SJCRH30 (cell line): ENCODE data around the gene YY1. TPM values are rescaled to one million over a fixed set of nuclear protein-coding genes. Genes with fewer than 3 reads are reported as not detected.
A peak's percentile ranks its signal among the peaks of the same experiment; 100 is the strongest.
"Not testable (repeated sequence)": the region's sequence is repeated elsewhere in the genome, so short reads cannot be mapped to it uniquely, and the experiment has no call there.

Experiments
- DNase-seq, 2 experiments: peaks; one replicate each; pipeline ENCODE4 v3.0.0-alpha.2; 2015 to 2020
- H3K27ac ChIP-seq: fragments of 250-450 bp; sonication (Bioruptor Pico); 2 replicates; pipeline ENCODE4 v1.5.1; 2020; ENCODE audit warnings: mild to moderate bottlenecking, moderate library complexity
- H3K27me3 ChIP-seq: fragments of 250-450 bp; sonication (Bioruptor Pico); 2 replicates; pipeline ENCODE4 v1.5.1; 2020; ENCODE audit warnings: mild to moderate bottlenecking, moderate library complexity
- H3K36me3 ChIP-seq: fragments of 250-450 bp; sonication (Bioruptor Pico); 2 replicates; pipeline ENCODE4 v1.5.1; 2020; ENCODE audit warnings: mild to moderate bottlenecking, moderate library complexity
- H3K4me1 ChIP-seq: fragments of 250-450 bp; sonication (Bioruptor Pico); 2 replicates; pipeline ENCODE4 v1.5.1; 2020; ENCODE audit warnings: mild to moderate bottlenecking, moderate library complexity
- H3K4me3 ChIP-seq: fragments of 250-450 bp; sonication (Bioruptor Pico); 2 replicates; pipeline ENCODE4 v1.5.1; 2020; ENCODE audit warnings: mild to moderate bottlenecking, moderate library complexity
- H3K9me3 ChIP-seq: fragments of 250-450 bp; sonication (Bioruptor Pico); replicated peaks from 2 replicates; pipeline ENCODE4 v1.5.1; 2020; ENCODE audit warnings: mild to moderate bottlenecking, moderate library complexity
- total RNA-seq: library from RNA; depleted of rRNA; stranded (reverse); fragments of >200 nt; shearing (Covaris generic); gene quantifications from 2 replicates; pipeline ENCODE4 v1.2.3, GENCODE V29; 2014

The YY1 gene
- total RNA-seq, 1 experiment from 2014 or later = 60.9 TPM

DNA sequence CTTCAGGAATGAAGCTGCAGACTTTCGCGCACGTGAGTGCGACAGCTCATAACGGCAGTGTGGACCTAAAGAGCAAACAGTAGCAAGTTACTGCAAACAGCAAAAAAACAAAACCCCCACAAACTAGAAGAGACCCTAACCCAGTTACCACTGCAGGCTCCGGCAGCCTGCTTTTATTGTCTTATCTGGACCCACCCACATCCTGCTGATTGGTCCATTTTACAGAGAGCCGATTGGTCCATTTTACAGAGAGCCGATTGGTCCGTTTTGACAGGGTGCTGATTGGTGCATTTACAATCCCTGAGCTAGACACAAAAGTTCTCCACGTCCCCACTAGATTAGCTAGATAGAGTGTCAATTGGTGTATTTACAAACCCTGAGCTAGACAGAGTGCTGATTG lies 31.4 kb upstream of the YY1 start:
- not testable (repeated sequence) for H3K4me1 ChIP-seq, H3K4me3 ChIP-seq, H3K9me3 ChIP-seq, H3K27me3 ChIP-seq, H3K36me3 ChIP-seq, DNase-seq, H3K27ac ChIP-seq

DNA sequence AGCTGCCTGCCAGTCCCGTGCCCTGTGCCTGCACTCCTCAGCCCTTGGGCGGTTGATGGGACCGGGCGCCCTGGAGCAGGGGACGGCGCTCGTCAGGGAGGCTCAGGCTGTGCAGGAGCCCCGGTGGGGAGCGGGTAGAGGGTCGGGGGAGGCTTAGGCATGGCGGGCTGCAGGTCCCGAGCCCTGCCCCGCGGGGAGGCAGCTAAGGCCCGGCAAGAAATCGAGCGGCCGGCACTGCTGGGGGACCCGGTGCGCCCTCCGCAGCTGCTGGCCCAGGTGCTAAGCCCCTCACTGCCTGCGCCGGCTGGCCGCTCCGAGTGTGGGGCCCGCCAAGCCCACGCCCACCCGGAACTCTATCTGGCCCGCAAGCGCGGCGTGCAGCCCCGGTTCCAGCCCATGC lies 30.8 kb upstream of the YY1 start:
- H3K27ac ChIP-seq, H3K27me3 ChIP-seq, H3K9me3 ChIP-seq, H3K36me3 ChIP-seq, H3K4me1 ChIP-seq, H3K4me3 ChIP-seq, DNase-seq: not testable (repeated sequence)

DNA sequence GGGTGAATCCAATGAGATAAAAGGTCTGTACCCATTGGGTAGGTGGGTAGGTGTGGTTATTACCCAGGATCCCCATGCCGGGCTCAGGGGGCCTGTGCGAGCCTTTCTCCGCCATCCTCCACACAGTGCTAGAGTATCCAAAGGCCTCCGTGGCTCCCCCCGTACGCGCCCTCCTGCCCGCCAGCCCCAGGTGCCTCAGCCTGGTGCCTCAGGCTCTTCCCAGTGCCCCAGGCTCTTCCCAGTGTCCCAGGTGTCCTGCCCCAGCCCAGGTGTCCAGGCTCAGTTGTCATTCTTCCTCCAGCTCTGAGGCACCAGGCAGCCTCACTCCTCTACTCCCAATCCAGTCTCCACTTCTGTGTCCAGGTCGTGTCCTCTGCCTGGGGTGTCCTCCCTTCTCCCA lies 27.6 kb upstream of the YY1 start:
- DNase-seq = no peak
- Histone ChIP-seq H3K9me3 (no peaks in the 10 kb centered on the region), H3K4me3 (no peak overlapping the region), H3K4me1 (no peaks in the 10 kb centered on the region), H3K27ac (no peak overlapping the region), H3K36me3 (no peaks in the 10 kb centered on the region), H3K27me3 (no peaks in the 10 kb centered on the region)

DNA sequence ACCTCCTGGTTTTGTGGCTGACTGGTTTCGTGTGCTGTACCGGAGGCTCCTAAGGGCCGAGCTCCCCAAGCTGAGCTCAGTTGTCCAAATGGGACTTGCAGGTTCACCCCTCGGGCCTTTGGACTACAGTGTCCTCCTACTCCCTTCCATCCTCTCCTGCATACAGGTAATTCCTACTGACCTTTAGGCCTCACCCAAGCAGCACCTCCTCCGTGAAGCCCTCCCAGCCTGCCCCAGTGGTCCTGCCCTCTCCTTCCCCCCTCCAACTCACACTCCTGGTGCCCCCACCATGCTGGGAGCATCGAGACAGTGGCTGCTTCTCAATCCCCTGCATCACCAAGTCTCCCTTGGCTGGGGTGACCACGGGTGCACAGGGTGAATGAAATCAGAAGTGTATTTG lies 27.1 kb upstream of the YY1 start:
- no peaks in the 10 kb centered on the region for H3K4me1 ChIP-seq
- no peaks in the 10 kb centered on the region for H3K9me3 ChIP-seq
- H3K27me3 ChIP-seq = no peaks in the 10 kb centered on the region
- H3K36me3 ChIP-seq = no peaks in the 10 kb centered on the region
- no peak for DNase-seq
- no peak overlapping the region for H3K27ac ChIP-seq
- H3K4me3 ChIP-seq = no peak overlapping the region

DNA sequence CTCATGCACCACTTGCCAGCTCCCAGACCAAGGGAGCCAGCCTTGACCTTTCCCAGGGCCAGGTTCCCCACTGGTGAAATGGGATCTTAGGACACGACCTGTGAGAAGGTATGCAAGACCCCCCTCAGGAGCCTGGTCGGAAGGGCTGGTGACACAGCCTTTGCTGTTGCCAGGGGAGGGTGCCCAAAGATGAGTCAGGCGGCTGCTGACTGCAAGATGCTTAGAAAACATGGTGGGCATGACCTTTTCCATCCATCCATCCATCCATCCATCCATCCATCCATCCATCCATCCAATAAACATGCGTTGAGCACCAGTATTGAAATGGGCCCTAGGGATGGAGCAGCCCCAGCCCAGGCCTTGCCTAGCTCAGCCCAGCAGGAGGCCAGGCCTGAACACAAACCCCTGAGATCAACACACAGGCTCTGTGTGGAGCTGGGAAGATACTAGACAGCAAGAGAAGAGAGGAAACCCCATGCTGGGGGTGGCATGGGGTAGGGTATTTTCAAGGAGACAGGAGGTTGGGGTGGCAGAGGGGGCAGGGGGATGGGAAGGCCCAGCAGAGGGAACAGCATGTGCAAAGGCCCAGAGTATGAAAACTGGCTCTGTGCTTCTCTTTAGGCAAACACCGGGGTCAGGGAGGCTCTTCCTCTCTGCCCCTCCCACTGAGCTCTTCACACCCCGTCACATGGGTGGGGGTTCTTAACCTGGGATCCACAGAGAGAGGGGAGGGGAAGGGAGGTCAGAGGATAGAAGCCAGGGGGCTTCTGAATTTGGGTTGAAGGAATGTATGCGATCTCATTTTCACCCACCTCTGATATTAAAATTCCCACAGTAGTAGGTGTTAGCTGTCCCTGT lies 26.2 kb upstream of the YY1 start:
- DNase-seq = no peak
- no peak overlapping the region for H3K27ac ChIP-seq
- no peak overlapping the region for H3K4me3 ChIP-seq
- H3K4me1 ChIP-seq = no peaks in the 10 kb centered on the region
- no peaks in the 10 kb centered on the region for H3K36me3 ChIP-seq
- no peaks in the 10 kb centered on the region for H3K27me3 ChIP-seq
- no peaks in the 10 kb centered on the region for H3K9me3 ChIP-seq

DNA sequence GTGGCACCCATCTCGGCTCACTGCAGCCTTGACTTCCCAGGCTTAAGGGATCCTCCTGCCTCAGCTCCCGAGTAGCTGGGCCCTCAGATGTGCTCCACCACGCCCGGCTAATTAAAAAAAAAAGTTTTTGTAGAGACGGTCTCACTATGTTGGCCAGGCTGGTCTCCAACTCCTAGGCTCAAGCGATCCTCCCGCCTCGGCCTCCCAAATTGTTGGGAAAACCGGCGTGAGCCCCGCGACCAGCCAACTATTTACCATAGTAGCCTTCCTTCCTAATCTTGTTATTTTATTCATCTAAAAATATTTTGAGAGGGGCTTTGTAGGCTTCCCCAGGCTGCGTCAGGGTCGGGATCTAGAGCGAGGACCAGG lies 25.4 kb upstream of the YY1 start:
- H3K27me3 ChIP-seq = no peaks in the 10 kb centered on the region
- H3K9me3 ChIP-seq = no peaks in the 10 kb centered on the region
- H3K36me3 ChIP-seq = no peaks in the 10 kb centered on the region
- no peaks in the 10 kb centered on the region for H3K4me1 ChIP-seq
- H3K27ac ChIP-seq = no peak overlapping the region
- H3K4me3 ChIP-seq = peak overlapping the region; percentile 57
- DNase-seq = no peak

DNA sequence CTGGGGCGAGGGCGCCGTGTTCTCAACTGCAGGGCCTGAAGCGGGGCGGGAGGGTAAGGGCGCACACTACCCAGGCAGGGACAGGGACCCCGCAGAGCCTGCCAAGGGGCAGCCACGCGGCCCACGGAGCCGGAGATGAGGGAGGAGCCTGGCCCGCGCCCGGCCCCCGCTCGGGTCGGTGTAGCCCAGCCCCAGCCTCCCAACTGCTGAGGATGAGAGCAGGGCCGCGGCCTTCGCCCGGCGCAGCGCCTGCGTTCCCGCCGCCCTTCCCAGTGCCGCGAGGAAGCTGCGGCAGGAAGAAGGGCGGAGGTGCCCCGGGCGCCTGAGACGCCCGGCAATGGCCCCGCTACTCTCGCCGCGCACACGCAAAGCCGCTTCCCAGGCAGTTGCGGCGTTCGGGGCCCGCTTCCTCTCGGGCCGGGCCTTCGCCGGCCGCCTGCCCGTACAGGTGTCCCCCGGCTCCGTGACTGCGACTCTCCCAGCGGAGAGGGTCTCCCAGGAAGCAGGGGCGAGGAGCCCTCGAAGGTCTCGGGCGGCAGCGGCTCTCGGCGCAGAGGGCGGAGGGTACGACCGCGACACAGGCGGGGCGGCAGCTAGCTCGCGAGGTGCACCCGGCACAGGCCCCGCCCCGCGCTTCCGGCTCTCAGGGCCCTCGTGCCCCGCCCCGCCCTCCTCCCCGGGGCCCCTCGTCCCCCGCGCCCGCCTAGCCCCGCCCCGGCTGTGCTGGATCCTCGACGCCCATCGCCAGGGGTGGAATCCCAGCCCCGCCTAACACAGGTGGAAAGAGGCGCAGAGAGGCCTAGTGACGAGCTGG lies 24.8 kb upstream of the YY1 start:
- Histone ChIP-seq H3K4me1 (no peaks in the 10 kb centered on the region), H3K36me3 (no peaks in the 10 kb centered on the region), H3K9me3 (no peaks in the 10 kb centered on the region), H3K27me3 (no peaks in the 10 kb centered on the region), H3K4me3 (peak overlapping the region; percentile 57), H3K27ac (peak overlapping the region; percentile 12; the same call in 1 of the 2 replicates)
- peak; percentile 47 to 63 for DNase-seq

DNA sequence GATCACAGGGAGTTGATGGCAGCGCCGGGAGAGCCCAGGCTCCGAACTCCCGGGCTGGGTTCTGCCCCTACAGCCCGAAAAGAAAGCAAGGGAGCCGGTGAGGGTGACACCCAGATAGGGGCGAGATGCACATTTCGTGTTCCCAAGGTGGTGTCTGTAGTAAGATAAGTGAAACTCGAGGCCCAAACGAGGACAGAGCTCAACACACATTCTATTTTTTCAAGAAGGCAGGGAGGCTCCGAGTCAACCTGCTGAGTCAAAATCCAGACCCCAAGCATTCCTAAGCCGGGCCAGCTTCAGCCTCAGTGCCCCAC lies 24.2 kb upstream of the YY1 start:
- no peaks in the 10 kb centered on the region for H3K9me3 ChIP-seq
- no peak overlapping the region for H3K27ac ChIP-seq
- H3K4me3 ChIP-seq = peak overlapping the region; percentile 57; the same call in 1 of the 2 replicates
- H3K4me1 ChIP-seq = no peaks in the 10 kb centered on the region
- no peak for DNase-seq
- no peaks in the 10 kb centered on the region for H3K27me3 ChIP-seq
- no peaks in the 10 kb centered on the region for H3K36me3 ChIP-seq

DNA sequence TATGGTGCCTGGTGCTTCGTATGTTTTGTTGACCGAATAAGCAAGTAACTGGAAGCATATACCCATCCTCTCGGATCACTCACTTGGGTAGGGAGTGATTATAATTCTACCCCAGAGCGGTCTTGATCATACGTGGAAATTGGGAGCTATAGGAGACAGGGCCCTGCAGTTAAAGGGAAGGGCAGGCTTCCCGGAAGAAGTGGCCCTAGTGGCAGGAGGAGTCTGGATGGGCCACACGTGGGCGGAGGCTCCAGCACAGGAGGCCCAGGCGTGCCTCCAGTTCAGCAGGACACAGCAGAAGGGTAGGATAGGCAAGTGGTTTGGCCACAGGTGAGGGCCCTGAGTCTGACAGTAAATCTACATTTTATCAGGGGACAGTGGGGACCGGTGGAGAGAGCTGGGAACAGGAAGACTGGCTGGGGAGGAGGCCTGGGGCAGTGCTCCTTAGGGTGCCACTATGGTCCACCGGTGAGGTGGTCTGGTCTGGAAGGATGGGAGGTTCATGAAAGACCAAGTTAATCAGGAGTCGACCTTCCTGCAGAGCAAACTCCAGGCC lies 23.5 kb upstream of the YY1 start:
- no peaks in the 10 kb centered on the region for H3K9me3 ChIP-seq
- H3K27me3 ChIP-seq = no peaks in the 10 kb centered on the region
- no peaks in the 10 kb centered on the region; the same call in 1 of the 2 replicates for H3K4me1 ChIP-seq
- H3K36me3 ChIP-seq = no peaks in the 10 kb centered on the region
- no peak for DNase-seq
- no peak overlapping the region for H3K4me3 ChIP-seq
- H3K27ac ChIP-seq = no peak overlapping the region

DNA sequence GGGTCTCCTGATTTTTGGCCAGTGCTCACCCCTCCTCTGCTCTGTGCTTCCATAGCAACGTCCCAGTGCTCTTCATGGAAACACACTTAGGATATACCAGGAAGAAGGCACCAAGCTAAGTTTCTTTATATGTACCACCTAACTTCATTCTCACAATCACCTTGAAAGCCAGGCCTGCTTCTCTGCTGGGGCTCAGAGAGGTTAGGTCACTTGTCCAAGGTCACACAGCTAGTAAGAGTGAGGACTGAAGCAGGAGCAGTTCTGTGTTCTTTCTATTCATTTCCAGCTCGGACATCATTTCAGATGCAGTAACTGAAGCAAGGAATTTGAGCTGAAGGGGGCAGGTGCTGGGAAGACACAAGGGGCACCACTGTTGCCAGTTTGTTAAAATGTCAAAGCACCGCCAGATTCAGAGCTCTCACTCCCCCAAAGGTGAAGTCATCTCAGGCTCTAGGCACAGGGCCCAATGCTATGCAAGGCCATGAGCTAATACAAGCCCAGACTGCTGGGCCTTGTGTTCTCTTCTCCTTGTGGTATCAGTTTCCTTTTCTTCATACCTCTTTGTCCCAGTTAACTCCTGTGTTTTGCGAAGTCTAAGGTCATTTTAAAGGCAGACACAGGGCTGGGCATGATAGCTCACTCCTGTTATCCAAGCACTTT lies 19.7 kb upstream of the YY1 start:
- Histone ChIP-seq H3K4me3 (no peak overlapping the region), H3K9me3 (no peaks in the 10 kb centered on the region), H3K27ac (no peak overlapping the region), H3K27me3 (no peaks in the 10 kb centered on the region), H3K4me1 (no peaks in the 10 kb centered on the region; the same call in 1 of the 2 replicates), H3K36me3 (no peaks in the 10 kb centered on the region)
- no peak for DNase-seq

DNA sequence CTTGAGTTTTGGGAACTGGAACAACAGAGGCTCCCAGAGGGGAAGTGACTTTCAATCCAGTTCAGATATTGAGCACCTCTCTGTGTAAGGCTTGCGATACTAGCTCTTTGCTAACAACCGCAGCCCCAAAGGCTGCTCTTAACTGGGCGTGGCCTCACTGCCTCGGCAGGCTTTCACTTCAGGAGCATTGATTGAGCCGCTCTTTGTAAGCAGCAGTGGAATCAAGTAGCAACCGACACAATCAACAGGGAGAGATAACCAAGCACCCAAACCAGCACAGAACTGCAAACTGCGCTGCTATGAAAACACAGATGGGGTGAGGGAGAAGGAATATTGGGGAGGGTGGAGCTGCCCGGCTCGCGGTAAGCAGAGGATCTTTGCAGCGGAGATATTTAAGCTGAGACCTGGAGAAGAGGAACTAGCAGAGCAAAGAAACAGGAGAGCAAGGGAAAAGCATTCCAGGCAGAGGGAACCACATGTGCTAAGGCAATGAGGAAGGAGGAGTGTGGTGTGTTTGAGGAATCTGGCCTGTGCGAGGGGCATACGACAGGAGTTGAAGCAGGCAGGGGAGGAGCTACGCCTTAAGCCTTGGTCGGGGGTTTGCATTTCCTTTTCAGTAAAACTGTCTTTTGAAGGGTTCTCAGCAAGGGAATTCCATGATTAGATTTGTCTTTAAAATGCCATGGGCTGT lies 17.3 kb upstream of the YY1 start:
- no peaks in the 10 kb centered on the region for H3K9me3 ChIP-seq
- H3K4me3 ChIP-seq = peak overlapping the region; percentile 16; the same call in 1 of the 2 replicates
- peak in 1 of 2 experiments; percentile 30 for DNase-seq
- H3K27ac ChIP-seq = no peak overlapping the region
- H3K4me1 ChIP-seq = no peaks in the 10 kb centered on the region; the same call in 1 of the 2 replicates
- no peaks in the 10 kb centered on the region for H3K27me3 ChIP-seq
- no peaks in the 10 kb centered on the region for H3K36me3 ChIP-seq

DNA sequence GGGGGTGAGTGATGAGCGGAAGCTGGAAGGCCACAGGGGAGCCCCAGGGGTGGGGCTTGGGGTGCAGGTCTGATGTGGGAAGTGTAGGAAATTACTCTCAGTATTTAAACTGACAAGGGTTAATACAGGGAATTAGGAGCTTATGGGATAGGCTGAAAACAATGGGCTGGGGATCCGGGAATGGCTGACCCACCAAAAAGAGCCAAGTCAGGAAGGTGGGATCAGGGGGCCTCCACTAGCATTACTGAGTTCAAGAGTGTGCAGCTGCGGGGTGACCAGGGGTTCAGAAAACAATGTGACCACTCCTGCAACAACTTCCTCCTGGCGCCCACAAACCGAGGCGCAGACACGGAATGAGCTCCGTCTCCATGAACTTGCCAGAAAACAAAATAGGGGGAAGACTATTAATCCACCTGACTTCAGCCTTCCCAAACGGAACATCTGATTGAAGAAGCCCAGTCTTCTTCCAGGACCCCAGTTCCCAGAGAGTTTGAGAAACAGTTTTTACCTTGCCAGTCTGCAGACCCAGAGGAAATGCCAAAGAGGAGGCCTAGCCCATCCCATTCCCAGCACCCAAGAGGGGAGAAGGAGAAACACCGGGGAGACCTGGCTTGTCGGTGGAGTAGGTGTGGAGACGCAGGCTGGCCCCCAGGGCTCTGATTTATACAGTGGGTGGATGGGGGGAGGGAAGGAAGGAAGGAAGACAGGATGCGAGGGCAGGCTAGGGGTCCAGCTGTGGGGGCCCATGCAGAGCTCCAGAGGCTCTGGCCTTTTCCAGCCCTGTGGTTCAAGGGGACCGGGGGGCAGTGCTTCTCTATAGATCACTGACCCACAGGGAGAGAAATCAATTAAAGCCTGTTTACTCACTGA lies 16.5 kb upstream of the YY1 start:
- H3K9me3 ChIP-seq = no peaks in the 10 kb centered on the region
- DNase-seq = no peak
- H3K36me3 ChIP-seq = no peaks in the 10 kb centered on the region
- no peaks in the 10 kb centered on the region; the same call in 1 of the 2 replicates for H3K4me1 ChIP-seq
- H3K4me3 ChIP-seq = no peak overlapping the region
- H3K27ac ChIP-seq = no peak overlapping the region
- H3K27me3 ChIP-seq = no peaks in the 10 kb centered on the region

DNA sequence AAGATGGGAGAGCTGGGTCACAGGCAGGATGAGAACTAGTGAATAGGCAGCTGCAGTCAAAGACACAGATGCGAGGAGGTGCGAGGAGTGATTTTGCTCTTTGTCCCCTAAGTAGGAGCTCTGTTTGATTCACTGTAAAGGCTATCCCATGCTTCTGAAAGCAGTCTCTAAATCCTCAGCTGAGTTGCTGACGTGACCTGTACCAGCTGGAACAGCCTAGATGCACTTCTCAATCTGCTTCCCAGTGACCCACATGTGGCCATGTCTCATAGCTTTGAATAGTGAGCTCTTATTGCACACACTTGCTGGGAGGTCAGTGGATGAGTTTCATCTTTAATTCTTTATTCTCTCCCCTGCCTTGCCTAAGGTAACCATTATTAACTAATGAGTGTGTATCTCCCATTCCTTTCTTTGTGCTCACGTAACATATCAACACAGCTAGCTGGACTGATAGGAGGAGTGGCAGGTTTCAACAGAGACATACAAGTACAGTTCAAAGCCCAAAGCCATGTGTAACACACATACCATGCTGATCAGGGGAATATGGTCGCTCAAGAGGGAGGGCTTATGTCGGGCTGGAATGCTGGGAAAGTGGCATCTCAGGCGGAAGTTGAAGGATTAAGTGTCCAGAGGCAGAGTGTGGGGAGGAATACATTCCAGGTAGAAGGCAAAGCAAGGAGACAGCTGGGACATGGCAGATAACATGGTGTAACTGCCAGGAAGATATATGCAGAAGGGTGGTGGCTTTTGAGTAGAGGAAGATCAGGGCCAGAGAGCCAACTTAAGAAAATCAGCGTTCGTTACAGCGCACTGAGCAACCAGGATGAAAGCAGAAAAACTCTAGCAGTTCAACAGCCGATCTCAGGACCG lies 15.4 kb upstream of the YY1 start:
- no peak overlapping the region for H3K27ac ChIP-seq
- H3K4me1 ChIP-seq = no peaks in the 10 kb centered on the region; the same call in 1 of the 2 replicates

More for the DNA sequence above, 15.4 kb upstream of the YY1 start:
- Histone ChIP-seq H3K4me3 (no peak overlapping the region), H3K36me3 (peaks cover 5% of the 10 kb centered on the region; the same call in 1 of the 2 replicates), H3K9me3 (no peaks in the 10 kb centered on the region), H3K27me3 (no peaks in the 10 kb centered on the region)
- DNase-seq = no peak
